K562 treated with DMSO at 1 percent for 48 hours (cell line): ENCODE data around the gene DCTN3. TPM values are rescaled to one million over a fixed set of nuclear protein-coding genes. Genes with fewer than 3 reads are reported as not detected.

Source experiments
- total RNA-seq: library from RNA; unstranded; fragments of 300-600 nt; gene quantifications from 2 replicates; pipeline ENCODE4 v1.2.3, GENCODE V29; 2022; ENCODE audit warnings: low replicate concordance; ENCODE audit errors: extremely low read depth

The DCTN3 gene
- 727 TPM in 1 of 2 replicates, not detected in the other for total RNA-seq

GRCh38 chr9:34620061-34620994, at the start of gene DCTN3:
DCTN3 (minus strand) TSS chr9:34620495; CDS start chr9:34620464, 31 bp downstream.

GRCh38 chr9:34662526-34663302, 42.4 kb upstream of the DCTN3 start, which contains the start of gene CCL27:
CCL27 (minus strand) TSS chr9:34662657; CDS start chr9:34662633, 24 bp downstream.

DNA sequence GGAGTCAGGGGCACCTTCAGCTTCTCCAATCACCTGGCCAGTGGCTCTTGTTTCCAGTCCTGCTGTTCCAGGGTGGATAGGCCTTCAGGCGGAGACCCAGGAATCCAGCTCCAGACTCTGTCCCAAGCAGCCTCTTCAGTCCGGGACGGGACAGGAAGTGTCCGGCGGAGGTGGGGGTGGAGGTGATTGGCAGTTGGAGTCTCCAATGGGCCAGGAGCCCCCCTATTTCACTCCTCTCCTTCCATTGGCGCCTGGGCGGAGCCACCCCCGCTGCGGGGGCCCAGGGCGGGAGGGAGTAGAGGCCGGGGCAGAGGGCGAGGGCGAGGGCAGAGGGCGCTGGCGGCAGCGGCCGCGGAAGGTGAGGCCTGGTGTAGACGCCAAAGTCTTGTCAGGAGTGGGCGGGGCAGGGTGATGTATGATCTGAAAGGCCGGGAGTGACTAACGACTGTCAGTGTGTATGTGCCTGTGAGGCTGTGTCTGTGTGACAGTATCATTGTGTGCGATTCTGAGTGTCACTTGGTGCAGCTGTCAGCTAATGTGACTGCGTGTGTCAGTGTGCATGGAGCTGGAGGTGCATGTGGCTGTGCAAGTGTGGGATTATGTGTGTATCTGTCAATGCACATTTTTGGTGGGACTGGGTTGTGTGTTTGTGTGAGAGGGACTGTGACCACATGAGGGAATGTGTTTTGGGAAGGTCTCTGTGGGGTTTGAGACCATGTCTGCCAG, 31.7 kb upstream of the DCTN3 start, which contains the start of gene IL11RA:
Gene IL11RA (plus strand): TSS at position 310 of the 726 bp plus-strand sequence. CDS start 3,033 bp downstream, outside the sequence.

DNA sequence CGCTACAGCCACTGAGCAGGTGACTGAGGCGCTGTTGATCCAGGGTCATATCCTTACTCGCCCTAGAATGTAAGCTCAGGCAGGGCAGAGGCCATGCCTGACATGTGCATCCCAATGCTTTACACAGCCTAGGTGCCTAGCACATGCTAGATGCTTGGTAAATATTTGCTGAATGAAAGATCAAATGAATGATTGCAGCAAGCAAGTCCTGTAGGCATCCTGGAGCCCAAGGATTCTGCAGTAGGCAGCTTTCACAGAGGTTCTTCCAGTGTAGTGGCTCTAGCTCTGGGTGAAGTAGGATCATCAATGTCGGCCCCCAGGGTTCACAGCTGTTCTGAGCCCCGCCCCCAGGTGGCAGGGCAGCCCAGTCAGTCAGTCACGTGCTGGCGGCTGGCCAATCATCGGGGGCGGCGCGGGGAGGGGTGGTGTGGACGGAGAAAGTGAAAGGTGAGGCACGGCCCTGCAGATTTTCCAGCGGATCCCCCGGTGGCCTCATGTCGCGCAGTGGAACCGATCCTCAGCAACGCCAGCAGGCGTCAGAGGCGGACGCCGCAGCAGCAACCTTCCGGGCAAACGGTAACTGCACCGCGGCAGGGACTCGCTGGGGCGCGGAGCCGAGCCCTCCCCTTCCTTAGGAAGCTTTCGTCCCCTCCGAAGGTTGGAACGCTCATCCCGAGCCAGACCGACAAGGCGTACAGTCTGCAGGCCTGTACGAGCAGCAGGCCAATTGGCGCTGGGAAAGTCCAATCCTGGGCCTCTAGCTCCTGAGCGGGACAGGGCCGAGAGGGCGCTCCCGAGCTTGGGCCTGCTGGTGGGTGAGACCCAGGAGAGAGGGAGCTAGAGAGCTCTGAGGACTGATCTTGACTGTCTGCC, 26.2 kb upstream of the DCTN3 start, which contains the start of gene GALT:
Gene GALT (plus strand): TSS at position 465 of the 873 bp plus-strand sequence. CDS start 30 bp downstream, at position 495.

DNA sequence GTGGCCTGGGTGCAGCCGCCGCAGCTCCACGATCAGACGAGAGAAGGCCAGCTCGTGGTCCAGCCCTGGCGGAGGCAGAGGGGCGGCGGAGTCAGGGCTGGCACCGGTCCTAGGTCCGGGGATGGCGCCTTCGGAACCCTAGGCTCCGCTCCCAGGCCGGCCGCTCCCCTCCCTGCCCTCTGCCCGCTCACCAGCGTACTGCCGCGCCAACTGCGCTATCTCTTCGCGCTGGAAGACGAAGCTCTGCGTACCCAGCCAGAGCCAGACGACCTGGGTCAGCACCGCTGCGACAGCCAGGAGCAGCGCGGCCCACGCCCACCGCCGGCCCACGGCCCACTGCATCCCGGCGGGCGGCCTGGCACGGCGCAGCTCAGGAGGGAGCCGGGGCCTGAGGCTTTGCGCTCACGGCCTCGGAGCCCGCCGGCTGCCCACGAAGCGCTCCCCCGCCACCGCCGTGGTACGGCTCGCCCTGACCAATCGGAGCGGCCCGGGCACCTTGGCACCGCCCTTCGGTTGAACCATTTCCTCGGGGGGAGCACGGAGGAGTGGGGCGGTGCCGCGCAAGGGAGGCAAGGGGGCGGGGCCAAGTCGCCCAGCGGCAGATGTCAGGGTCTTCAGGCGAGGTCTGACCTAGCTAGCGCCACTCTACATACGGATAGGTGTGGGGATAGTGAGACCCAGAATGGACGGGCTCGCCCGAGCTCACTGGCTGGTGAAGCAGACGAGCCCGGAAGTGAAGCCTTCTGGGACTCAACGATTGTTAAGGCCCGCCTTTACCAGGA, 17.3 kb upstream of the DCTN3 start, which contains the start of gene SIGMAR1:
Gene SIGMAR1 (minus strand): TSS at position 432 of the 782 bp plus-strand sequence. CDS start 90 bp downstream, at position 342.

GRCh38 chr9:34628656-34629490, 8.6 kb upstream of the DCTN3 start, which contains the start of gene ARID3C:
ARID3C (minus strand) TSS chr9:34629066; CDS start chr9:34628014, 1,052 bp downstream.

DNA sequence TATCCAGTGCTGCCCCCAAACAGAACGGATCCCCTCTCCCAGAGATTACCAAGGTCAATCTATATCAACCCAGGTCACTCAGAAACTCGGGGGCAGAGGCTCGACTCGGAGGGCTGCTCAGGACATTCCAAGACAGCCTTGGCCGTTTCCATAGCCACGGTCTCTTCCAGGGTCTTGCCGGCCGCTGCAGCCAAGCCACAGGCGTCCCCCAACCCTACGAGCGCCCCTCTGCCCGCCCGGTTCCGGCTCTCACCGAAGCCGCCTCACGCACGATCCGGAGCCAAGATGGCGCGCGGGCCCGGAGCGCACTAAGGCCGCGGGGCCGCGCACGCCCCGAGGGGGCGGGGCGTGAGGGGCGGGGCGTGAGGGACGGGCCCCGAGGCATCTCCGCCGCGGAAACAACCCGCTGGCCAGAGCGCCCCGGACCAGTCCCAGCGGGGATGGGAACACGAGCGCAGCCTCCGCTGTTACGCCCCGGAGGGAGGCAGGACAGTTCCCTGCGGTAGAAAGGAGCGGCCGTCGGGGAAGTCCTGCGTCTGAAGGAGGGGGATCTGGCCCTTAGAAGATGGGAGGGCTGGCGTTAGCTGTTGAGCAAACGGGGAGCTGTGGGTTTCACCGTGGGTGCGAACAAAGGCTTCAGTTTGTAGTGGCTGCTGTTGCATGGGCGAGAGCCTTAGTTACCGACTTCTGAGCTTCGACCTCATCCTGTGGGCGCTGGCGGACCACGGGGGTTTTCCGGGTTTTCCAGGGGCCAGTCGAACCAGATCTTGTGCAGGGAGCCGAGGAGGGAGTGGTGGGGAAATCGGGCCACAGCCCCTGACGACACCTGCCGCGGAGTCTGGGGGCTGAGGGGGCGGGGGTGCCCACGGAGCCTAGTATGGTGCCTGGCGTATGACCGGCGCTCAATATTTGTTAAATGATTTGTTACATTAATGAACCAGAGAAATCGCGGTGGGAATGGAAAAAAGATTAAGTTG, 8.2 kb downstream of the DCTN3 start, which contains the start of gene RPP25L:
Gene RPP25L (minus strand): TSS at position 287 of the 977 bp plus-strand sequence. CDS start 801 bp downstream, outside the sequence.

DNA sequence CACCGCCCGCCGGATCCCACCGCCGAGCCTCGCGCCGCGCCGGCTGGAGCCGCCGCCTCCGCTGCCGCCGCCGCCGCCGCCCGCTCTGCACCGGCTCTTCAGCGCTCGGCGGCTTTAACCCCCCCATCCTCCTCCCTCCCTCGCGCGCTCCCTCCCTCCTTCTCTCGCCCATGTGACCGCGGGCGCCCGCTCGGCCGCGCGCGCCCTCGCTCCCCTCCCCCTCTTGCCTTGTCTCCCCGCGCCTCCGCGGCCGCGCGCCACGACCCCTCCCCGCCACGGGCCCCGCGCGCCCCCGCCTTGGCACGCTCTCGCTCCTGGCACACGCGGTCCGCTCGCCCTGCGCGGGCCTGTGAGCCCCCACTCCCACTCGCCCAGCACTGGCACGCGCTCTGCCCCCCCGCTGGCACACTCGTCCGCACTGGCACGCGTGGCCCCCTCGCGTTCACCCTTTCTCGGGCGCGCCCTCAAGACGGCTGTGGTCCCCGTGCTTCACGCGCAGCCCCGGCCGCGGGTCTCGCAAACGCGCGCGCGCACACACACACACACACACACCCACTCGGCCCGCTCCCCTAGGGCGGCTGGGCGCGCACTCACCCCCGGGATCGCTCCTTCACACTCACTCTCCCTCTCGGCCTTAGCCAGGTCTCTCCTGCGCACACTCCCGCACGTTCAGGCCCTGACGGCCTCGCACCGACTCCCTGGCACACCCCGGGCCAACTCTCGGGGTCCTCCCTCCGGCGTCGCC, 30.5 kb downstream of the DCTN3 start, which contains the start of gene CNTFR:
Gene CNTFR (minus strand): TSS at position 89 of the 745 bp plus-strand sequence. CDS start 20,743 bp downstream, outside the sequence.

Other genes with a start within 250 kb of the DCTN3 start
- not detected in 2 replicates for gene MYORG, start 243.6 kb downstream of the DCTN3 start, total RNA-seq
- not detected in 2 replicates for gene FAM219A, start 161.9 kb downstream of the DCTN3 start, total RNA-seq
- gene DNAI1, start 161.7 kb downstream of the DCTN3 start, total RNA-seq: not detected in 2 replicates
- gene ENHO, start 97.5 kb downstream of the DCTN3 start, total RNA-seq: not detected in 2 replicates
- not detected in 2 replicates for gene CNTFR, start 30.8 kb downstream of the DCTN3 start, total RNA-seq
- gene RPP25L, start 8.4 kb downstream of the DCTN3 start, total RNA-seq: not detected in 2 replicates
- gene ARID3C, start 8.6 kb upstream of the DCTN3 start, total RNA-seq: not detected in 2 replicates
- gene SIGMAR1, start 17.3 kb upstream of the DCTN3 start, total RNA-seq: not detected in 2 replicates
- gene GALT, start 26.2 kb upstream of the DCTN3 start, total RNA-seq: not detected in 2 replicates
- gene IL11RA, start 31.7 kb upstream of the DCTN3 start, total RNA-seq: not detected in 2 replicates
- gene CCL27, start 42.2 kb upstream of the DCTN3 start, total RNA-seq: not detected in 2 replicates
- gene CCL19, start 70.8 kb upstream of the DCTN3 start, total RNA-seq: not detected in 2 replicates
- not detected in 2 replicates for gene CCL21, start 89.6 kb upstream of the DCTN3 start, total RNA-seq